PC-9 (cell line): Measurements from ENCODE around the gene TEC. TPM values are rescaled to one million over a fixed set of nuclear protein-coding genes. Genes with fewer than 3 reads are reported as not detected.
A peak's percentile ranks its signal among the peaks of the same experiment; 100 is the strongest.

Experiments used
- BruUV-seq: library from RNA; stranded (reverse); fragments of 400-500 nt; replicated peaks from 2 replicates; lab custom pipeline; 2021; lab: Mats Ljungman, UMichigan
- CTCF ChIA-PET: fragments of 300-600 bp; sonication (Branson Sonifier 250); formaldehyde crosslinking; loops from one replicate; lab custom pipeline; 2022; ENCODE audit warnings: antibody characterized with exemption; lab: Charles Lee
- POLR2A ChIA-PET: fragments of 300-600 bp; sonication (Branson Sonifier 250); formaldehyde crosslinking; loops from one replicate; lab custom pipeline; 2022; ENCODE audit warnings: antibody characterized with exemption; ENCODE audit not compliant: unreplicated experiment; lab: Charles Lee
- DNase-seq, 2 experiments: peaks; one replicate each; pipeline versions ENCODE4 v3.0.0 to v3.0.0-alpha.2; 2015 to 2022; ENCODE audit warnings: mixed read lengths in 1 of 2
- H2AFZ ChIP-seq: fragments of 200-600 bp; sonication (generic); 2 replicates; pipeline ENCODE4 v1.8.1; 2017; ENCODE audit warnings: antibody characterized with exemption
- H3F3A ChIP-seq: fragments of 200-600 bp; sonication (generic); 2 replicates; pipeline ENCODE4 v1.8.1; 2017; ENCODE audit warnings: antibody characterized with exemption, mild to moderate bottlenecking, low read depth; ENCODE audit not compliant: insufficient read depth
- H3K27ac ChIP-seq: fragments of 200-600 bp; sonication (generic); 2 replicates; pipeline ENCODE4 v1.6.1; 2016; ENCODE audit warnings: mixed run types
- H3K27me3 ChIP-seq: fragments of 200-600 bp; sonication (generic); 2 replicates; pipeline ENCODE4 v1.6.1; 2016; ENCODE audit warnings: low read depth, mixed run types; ENCODE audit not compliant: insufficient read depth
- H3K36me3 ChIP-seq: fragments of 200-600 bp; sonication (generic); 2 replicates; pipeline ENCODE4 v1.6.1; 2016; ENCODE audit warnings: low read depth, mixed run types
- H3K4me1 ChIP-seq: fragments of 200-600 bp; sonication (generic); replicated peaks from 2 replicates; pipeline ENCODE4 v1.6.1; 2016; ENCODE audit warnings: mixed run types; ENCODE audit not compliant: insufficient read depth
- H3K4me2 ChIP-seq: fragments of 200-600 bp; sonication (generic); 2 replicates; pipeline ENCODE4 v1.6.1; 2017; ENCODE audit warnings: mixed run types
- H3K4me3 ChIP-seq: fragments of 200-600 bp; sonication (generic); 2 replicates; pipeline ENCODE4 v1.6.1; 2016; ENCODE audit warnings: mixed run types
- H3K79me2 ChIP-seq: fragments of 200-600 bp; sonication (generic); 2 replicates; pipeline ENCODE4 v1.6.1; 2017; ENCODE audit warnings: low read depth, mixed run types
- H3K9me2 ChIP-seq: fragments of 200-600 bp; sonication (generic); 2 replicates; pipeline ENCODE4 v1.8.1; 2017; ENCODE audit warnings: mild to moderate bottlenecking; ENCODE audit not compliant: insufficient read depth
- H3K9me3 ChIP-seq: fragments of 200-600 bp; sonication (generic); 2 replicates; pipeline ENCODE4 v1.8.1; 2016; ENCODE audit warnings: low read depth; ENCODE audit not compliant: insufficient read depth
- H4K20me1 ChIP-seq: fragments of 200-600 bp; sonication (generic); 2 replicates; pipeline ENCODE4 v1.8.1; 2017; ENCODE audit not compliant: insufficient read depth
- EZH2 ChIP-seq: fragments of 200-600 bp; sonication (generic); IDR thresholded peaks from 2 replicates; pipeline ENCODE4 v1.8.0; 2017; ENCODE audit warnings: antibody characterized with exemption, low read depth
- intact Hi-C: fragments of 100-400 bp; cut with micrococcal nuclease; formaldehyde crosslinking; loops from one replicate; pipeline ENCODE4 v1.10.0; 2022; ENCODE audit not compliant: unreplicated experiment
- total RNA-seq: library from RNA; stranded (reverse); gene quantifications from 2 replicates; pipeline ENCODE4 v1.2.3, GENCODE V29; 2021
- TF ChIP-seq, protein P1 (sequence below): fragments of 200-600 bp; sonication (generic); conservative IDR thresholded peaks from 2 replicates; pipeline ENCODE4 v1.6.1; 2017; ENCODE audit warnings: mixed run types, antibody characterized with exemption, mild to moderate bottlenecking, moderate library complexity

TEC gene
- total RNA-seq, 1 experiment from 2014 or later = 6.2 TPM

DNA sequence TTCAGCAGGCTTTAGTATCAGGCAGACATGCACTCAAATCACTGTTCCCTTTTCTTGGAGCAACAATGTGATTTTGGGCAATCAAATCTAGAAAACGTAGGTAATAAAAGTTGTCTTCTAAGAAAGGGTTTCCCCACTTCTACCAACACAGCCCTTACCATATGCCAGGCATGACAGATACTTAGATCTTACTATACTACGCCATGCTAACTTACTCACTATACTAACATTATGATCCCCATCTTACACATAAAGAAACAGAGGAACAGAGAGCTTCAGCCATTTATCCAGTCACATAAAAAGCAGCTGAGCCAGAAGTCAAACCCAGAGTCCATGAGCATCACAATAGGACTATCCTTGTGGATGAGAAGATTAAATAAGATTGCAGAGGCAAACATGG is 144.8 kb downstream of the TEC start:
- ChIA-PET POLR2A (no interaction called here), CTCF (interaction anchor here (0.5 kb wide), 1 partner anchor 38 kb away, joined by 3 read pairs; no protein-coding TSS in a partner anchor)
- Histone ChIP-seq H3K79me2 (no peaks in the 10 kb centered on the region), H2AFZ (no peak overlapping the region), H3K4me2 (no peak overlapping the region), H4K20me1 (no peaks in the 10 kb centered on the region), H3F3A (peaks cover 29% of the 10 kb centered on the region), H3K9me3 (no peaks in the 10 kb centered on the region), H3K4me3 (no peak overlapping the region), H3K9me2 (no peaks in the 10 kb centered on the region; the same call in 1 of the 2 replicates), H3K27me3 (no peaks in the 10 kb centered on the region), H3K4me1 (peaks cover 44% of the 10 kb centered on the region), H3K36me3 (no peaks in the 10 kb centered on the region), H3K27ac (no peak overlapping the region)
- no TSS peak for BruUV-seq
- DNase-seq = no peak
- TF ChIP-seq, protein P1, sequence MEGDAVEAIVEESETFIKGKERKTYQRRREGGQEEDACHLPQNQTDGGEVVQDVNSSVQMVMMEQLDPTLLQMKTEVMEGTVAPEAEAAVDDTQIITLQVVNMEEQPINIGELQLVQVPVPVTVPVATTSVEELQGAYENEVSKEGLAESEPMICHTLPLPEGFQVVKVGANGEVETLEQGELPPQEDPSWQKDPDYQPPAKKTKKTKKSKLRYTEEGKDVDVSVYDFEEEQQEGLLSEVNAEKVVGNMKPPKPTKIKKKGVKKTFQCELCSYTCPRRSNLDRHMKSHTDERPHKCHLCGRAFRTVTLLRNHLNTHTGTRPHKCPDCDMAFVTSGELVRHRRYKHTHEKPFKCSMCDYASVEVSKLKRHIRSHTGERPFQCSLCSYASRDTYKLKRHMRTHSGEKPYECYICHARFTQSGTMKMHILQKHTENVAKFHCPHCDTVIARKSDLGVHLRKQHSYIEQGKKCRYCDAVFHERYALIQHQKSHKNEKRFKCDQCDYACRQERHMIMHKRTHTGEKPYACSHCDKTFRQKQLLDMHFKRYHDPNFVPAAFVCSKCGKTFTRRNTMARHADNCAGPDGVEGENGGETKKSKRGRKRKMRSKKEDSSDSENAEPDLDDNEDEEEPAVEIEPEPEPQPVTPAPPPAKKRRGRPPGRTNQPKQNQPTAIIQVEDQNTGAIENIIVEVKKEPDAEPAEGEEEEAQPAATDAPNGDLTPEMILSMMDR = no peak
- no peak for TF ChIP-seq EZH2
- intact Hi-C loops = loop anchor here (5.0 to 10.0 kb wide), 4 partner anchors 210 to 837 kb away; partner anchors contain the start of gene NFXL1

DNA sequence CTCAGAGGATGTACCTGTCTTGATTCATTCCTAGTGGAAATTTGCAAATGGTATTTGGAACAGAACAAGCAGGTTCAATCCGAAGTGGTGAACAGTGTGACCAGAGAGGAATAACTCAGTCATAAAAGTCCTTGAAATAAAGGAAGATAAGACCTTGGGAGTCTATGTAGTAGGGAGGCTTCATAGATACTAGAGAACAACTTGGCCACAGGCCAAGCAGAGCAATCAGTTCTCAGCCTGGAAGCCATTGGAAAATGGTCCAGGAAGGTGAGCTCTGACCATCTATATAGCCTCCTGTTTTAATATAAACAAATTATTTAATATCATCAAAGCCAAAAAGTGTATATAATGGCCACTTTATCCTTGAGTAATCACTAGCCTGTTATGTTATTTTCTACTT is 146.9 kb downstream of the TEC start:
- H3K36me3 ChIP-seq = no peaks in the 10 kb centered on the region
- POLR2A ChIA-PET = no interaction called here
- H3K9me3 ChIP-seq = no peaks in the 10 kb centered on the region
- intact Hi-C loops = loop anchor here (10.0 kb wide), 2 partner anchors 208 to 572 kb away; partner anchors contain the start of gene NFXL1
- no peak for DNase-seq
- peaks cover 17% of the 10 kb centered on the region for H3F3A ChIP-seq
- no TSS peak for BruUV-seq
- H3K27me3 ChIP-seq = no peaks in the 10 kb centered on the region
- no peak overlapping the region for H2AFZ ChIP-seq
- no peaks in the 10 kb centered on the region for H4K20me1 ChIP-seq
- H3K4me3 ChIP-seq = no peak overlapping the region
- CTCF ChIA-PET = no interaction called here
- H3K4me1 ChIP-seq = peaks cover 26% of the 10 kb centered on the region
- no peak overlapping the region for H3K27ac ChIP-seq
- H3K79me2 ChIP-seq = no peaks in the 10 kb centered on the region
- TF ChIP-seq, protein P1 = no peak
- TF ChIP-seq EZH2 = no peak
- H3K4me2 ChIP-seq = no peak overlapping the region
- H3K9me2 ChIP-seq = no peaks in the 10 kb centered on the region; the same call in 1 of the 2 replicates

DNA sequence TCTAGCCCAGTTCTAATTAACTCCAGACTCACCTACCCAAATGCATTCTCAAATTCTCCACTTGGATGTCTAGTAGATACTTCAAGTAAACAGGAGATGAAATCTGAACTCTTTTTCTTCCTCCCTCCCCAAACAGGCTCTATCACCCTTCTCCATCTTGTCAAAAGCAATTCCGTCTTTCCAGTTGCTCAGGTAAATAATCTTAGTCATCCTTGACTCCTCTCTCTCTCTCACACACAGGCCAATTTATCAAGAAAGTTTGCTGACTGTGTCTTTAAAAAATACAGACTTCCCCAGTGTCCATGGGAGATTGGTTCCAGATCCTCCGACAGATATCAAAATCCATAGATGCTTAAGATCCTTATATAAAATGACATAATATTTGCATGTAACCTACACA is 148.5 kb downstream of the TEC start:
- H3K9me2 ChIP-seq = no peaks in the 10 kb centered on the region; the same call in 1 of the 2 replicates
- H3K4me3 ChIP-seq = no peak overlapping the region
- H2AFZ ChIP-seq = no peak overlapping the region
- BruUV-seq = no TSS peak
- H3K27ac ChIP-seq = no peak overlapping the region
- H3K27me3 ChIP-seq = no peaks in the 10 kb centered on the region
- peaks cover 11% of the 10 kb centered on the region for H3K4me1 ChIP-seq
- H4K20me1 ChIP-seq = no peaks in the 10 kb centered on the region
- peak in 1 of 2 experiments; percentile 78 for DNase-seq
- CTCF ChIA-PET = no interaction called here
- H3K36me3 ChIP-seq = no peaks in the 10 kb centered on the region
- peaks cover 1% of the 10 kb centered on the region; the same call in 1 of the 2 replicates for H3F3A ChIP-seq
- H3K4me2 ChIP-seq = peak overlapping the region; percentile 14
- intact Hi-C loops = loop anchor here (10.0 kb wide), 2 partner anchors 206 to 574 kb away; partner anchors contain the start of gene NFXL1
- TF ChIP-seq, protein P1 = no peak
- TF ChIP-seq EZH2 = no peak
- H3K9me3 ChIP-seq = no peaks in the 10 kb centered on the region
- POLR2A ChIA-PET = no interaction called here
- no peaks in the 10 kb centered on the region for H3K79me2 ChIP-seq
